HG03432 (cell line): ENCODE results near the gene GNG12.

Source experiments
- ATAC-seq: cut with Tn5 transposase; IDR thresholded peaks from one replicate; pipeline ENCODE4 v1.9.1; 2021; ENCODE audit warnings: mild to moderate bottlenecking, moderate library complexity; ENCODE audit not compliant: unreplicated experiment

Gene GNG12

GRCh38 chr1:67686267-67687197 is 146.7 kb downstream of the GNG12 start:
- peak; percentile 29 for ATAC-seq

- ATAC-seq: peak; percentile 13
Measured at GRCh38 chr1:67685558-67686266, 147.6 kb downstream of the GNG12 start.

GRCh38 chr1:67685067-67685557 is 148.2 kb downstream of the GNG12 start, which contains the start of gene GADD45A:
Gene GADD45A, plus strand, starts transcription at chr1:67685201. Its CDS starts 294 bp downstream, at chr1:67685495.
- ATAC-seq: peak; percentile 87

- no peak for ATAC-seq
Measured at GRCh38 chr1:67684526-67685066, 148.7 kb downstream of the GNG12 start.

- no peak for ATAC-seq
Measured at GRCh38 chr1:67683766-67684525, 149.3 kb downstream of the GNG12 start.

GRCh38 chr1:67683316-67683715 is 150.0 kb downstream of the GNG12 start:
- ATAC-seq: no peak

GRCh38 chr1:67682659-67683197 is 150.5 kb downstream of the GNG12 start:
- ATAC-seq: no peak

GRCh38 chr1:67680486-67680885 is 152.8 kb downstream of the GNG12 start:
- no peak for ATAC-seq

GRCh38 chr1:67679691-67680090 is 153.6 kb downstream of the GNG12 start:
- ATAC-seq: no peak

- no peak for ATAC-seq
Measured at GRCh38 chr1:67677930-67678329, 155.3 kb downstream of the GNG12 start.

- no peak for ATAC-seq
Measured at GRCh38 chr1:67677408-67677807, 155.9 kb downstream of the GNG12 start.

GRCh38 chr1:67676946-67677345 is 156.3 kb downstream of the GNG12 start:
- ATAC-seq: no peak

GRCh38 chr1:67676287-67676686 is 157.0 kb downstream of the GNG12 start:
- no peak for ATAC-seq

- ATAC-seq: peak; percentile 79
Measured at GRCh38 chr1:67675800-67676199, 157.5 kb downstream of the GNG12 start.

GRCh38 chr1:67674260-67675011 is 158.8 kb downstream of the GNG12 start:
- ATAC-seq: peak; percentile 66

GRCh38 chr1:67673468-67674201 is 159.6 kb downstream of the GNG12 start:
- ATAC-seq: no peak

GRCh38 chr1:67672260-67672803 is 160.9 kb downstream of the GNG12 start:
- ATAC-seq: no peak

GRCh38 chr1:67668660-67669059 is 164.6 kb downstream of the GNG12 start:
- no peak for ATAC-seq

- ATAC-seq: no peak
Measured at GRCh38 chr1:67666636-67667035, 166.6 kb downstream of the GNG12 start.
